NCI-H128 (cell line): ENCODE results near the gene TP73.
A peak's percentile ranks its signal among the peaks of the same experiment; 100 is the strongest.

Source experiments
- DNase-seq: peaks from one replicate; lab custom pipeline; 2025; ENCODE audit not compliant: unreplicated experiment; lab: John Stamatoyannopoulos, UW

The TP73 gene

GRCh38 chr1:3724416-3725030, 72.2 kb downstream of the TP73 start:
- peak; percentile 18 for DNase-seq

- no peak for DNase-seq
Observed at GRCh38 chr1:3725366-3725765, 73.0 kb downstream of the TP73 start.

- no peak for DNase-seq
Observed at GRCh38 chr1:3727042-3727824, 74.9 kb downstream of the TP73 start.

- no peak for DNase-seq
Observed at GRCh38 chr1:3727825-3728776, 75.8 kb downstream of the TP73 start.

GRCh38 chr1:3729594-3730542, 77.6 kb downstream of the TP73 start:
- DNase-seq = no peak

- no peak for DNase-seq
Observed at GRCh38 chr1:3730543-3731247, 78.4 kb downstream of the TP73 start.

- DNase-seq = no peak
Observed at GRCh38 chr1:3731583-3732433, 79.5 kb downstream of the TP73 start.

- DNase-seq = no peak
Observed at GRCh38 chr1:3732434-3733093, 80.2 kb downstream of the TP73 start.

- DNase-seq = no peak
Observed at GRCh38 chr1:3733094-3733882, 81.0 kb downstream of the TP73 start.

GRCh38 chr1:3733883-3734589, 81.7 kb downstream of the TP73 start:
- DNase-seq = no peak

- DNase-seq = no peak
Observed at GRCh38 chr1:3734602-3735001, 82.3 kb downstream of the TP73 start.

- DNase-seq = no peak
Observed at GRCh38 chr1:3735027-3735681, 82.8 kb downstream of the TP73 start.

- no peak for DNase-seq
Observed at GRCh38 chr1:3735688-3736087, 83.4 kb downstream of the TP73 start.

GRCh38 chr1:3736131-3736561, 83.8 kb downstream of the TP73 start:
- no peak for DNase-seq

- DNase-seq = no peak
Observed at GRCh38 chr1:3736708-3737107, 84.4 kb downstream of the TP73 start.

- DNase-seq = no peak
Observed at GRCh38 chr1:3738943-3739342, 86.6 kb downstream of the TP73 start.
